Loucy (cell line): ENCODE results near the gene ZCWPW1.

Experiments used
- EZH2phosphoT487 ChIP-seq: fragments of 200-600 bp; IDR thresholded peaks from 2 replicates; pipeline ENCODE4 v1.6.1; 2018; ENCODE audit warnings: antibody characterized with exemption, mild to moderate bottlenecking, moderate library complexity, borderline replicate concordance
- TF ChIP-seq, protein P1 (sequence below): fragments of 200-600 bp; sonication (generic); conservative IDR thresholded peaks from 2 replicates; pipeline ENCODE4 v1.5.1; 2014; ENCODE audit warnings: mild to moderate bottlenecking, antibody characterized with exemption, low read length

GRCh38 chr7:100367676-100368613 is 60.6 kb downstream of the ZCWPW1 start:
- TF ChIP-seq, protein P1, sequence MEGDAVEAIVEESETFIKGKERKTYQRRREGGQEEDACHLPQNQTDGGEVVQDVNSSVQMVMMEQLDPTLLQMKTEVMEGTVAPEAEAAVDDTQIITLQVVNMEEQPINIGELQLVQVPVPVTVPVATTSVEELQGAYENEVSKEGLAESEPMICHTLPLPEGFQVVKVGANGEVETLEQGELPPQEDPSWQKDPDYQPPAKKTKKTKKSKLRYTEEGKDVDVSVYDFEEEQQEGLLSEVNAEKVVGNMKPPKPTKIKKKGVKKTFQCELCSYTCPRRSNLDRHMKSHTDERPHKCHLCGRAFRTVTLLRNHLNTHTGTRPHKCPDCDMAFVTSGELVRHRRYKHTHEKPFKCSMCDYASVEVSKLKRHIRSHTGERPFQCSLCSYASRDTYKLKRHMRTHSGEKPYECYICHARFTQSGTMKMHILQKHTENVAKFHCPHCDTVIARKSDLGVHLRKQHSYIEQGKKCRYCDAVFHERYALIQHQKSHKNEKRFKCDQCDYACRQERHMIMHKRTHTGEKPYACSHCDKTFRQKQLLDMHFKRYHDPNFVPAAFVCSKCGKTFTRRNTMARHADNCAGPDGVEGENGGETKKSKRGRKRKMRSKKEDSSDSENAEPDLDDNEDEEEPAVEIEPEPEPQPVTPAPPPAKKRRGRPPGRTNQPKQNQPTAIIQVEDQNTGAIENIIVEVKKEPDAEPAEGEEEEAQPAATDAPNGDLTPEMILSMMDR: no peak
- TF ChIP-seq EZH2phosphoT487: no peak
